ENCODE data around the gene FRRS1L. TPM values are rescaled to one million over a fixed set of nuclear protein-coding genes. Genes with fewer than 3 reads are reported as not detected.

Gene FRRS1L
- polyA plus RNA-seq, 1 experiment = 0.14 TPM

GRCh38 chr9:109162677-109163076 is 4.4 kb downstream of the FRRS1L start:
- ChIA-PET CTCF (no interaction called here), POLR2A (no interaction called here)
- 0 out of 2 replicates have a peak, but pooled peaks cover 3% of the 10 kb centered on the region for H3K9me3 ChIP-seq (ENCODE audit: control insufficient read depth, insufficient read depth, low read length)
- no peak overlapping the region for H3K4me3 ChIP-seq (ENCODE audit: low read depth, low read length)
- TF ChIP-seq, protein P1, sequence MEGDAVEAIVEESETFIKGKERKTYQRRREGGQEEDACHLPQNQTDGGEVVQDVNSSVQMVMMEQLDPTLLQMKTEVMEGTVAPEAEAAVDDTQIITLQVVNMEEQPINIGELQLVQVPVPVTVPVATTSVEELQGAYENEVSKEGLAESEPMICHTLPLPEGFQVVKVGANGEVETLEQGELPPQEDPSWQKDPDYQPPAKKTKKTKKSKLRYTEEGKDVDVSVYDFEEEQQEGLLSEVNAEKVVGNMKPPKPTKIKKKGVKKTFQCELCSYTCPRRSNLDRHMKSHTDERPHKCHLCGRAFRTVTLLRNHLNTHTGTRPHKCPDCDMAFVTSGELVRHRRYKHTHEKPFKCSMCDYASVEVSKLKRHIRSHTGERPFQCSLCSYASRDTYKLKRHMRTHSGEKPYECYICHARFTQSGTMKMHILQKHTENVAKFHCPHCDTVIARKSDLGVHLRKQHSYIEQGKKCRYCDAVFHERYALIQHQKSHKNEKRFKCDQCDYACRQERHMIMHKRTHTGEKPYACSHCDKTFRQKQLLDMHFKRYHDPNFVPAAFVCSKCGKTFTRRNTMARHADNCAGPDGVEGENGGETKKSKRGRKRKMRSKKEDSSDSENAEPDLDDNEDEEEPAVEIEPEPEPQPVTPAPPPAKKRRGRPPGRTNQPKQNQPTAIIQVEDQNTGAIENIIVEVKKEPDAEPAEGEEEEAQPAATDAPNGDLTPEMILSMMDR (IDR thresholded peaks at IDR 0.05; ENCODE audit: low read depth, low read length) = no peak
- DNase-seq (ENCODE audit: low read depth, low spot score) = no peak
- peaks cover 36% of the 10 kb centered on the region for H3K27me3 ChIP-seq (ENCODE audit: control insufficient read depth, insufficient read depth, low read length)
- no peak overlapping the region for H3K27ac ChIP-seq (ENCODE audit: low read depth, low read length)

- Histone ChIP-seq H3K9me3 (ENCODE audit: control insufficient read depth, insufficient read depth, low read length) (0 out of 2 replicates have a peak, but pooled peaks cover 3% of the 10 kb centered on the region), H3K4me3 (ENCODE audit: low read depth, low read length) (no peak overlapping the region), H3K27me3 (ENCODE audit: control insufficient read depth, insufficient read depth, low read length) (peaks cover 29% of the 10 kb centered on the region), H3K27ac (ENCODE audit: low read depth, low read length) (no peak overlapping the region)
- ChIA-PET CTCF (interaction anchor here (1.2 kb wide), 1 partner anchor 63 kb away, joined by 3 read pairs; no protein-coding TSS in a partner anchor), POLR2A (no interaction called here)
- no peak for DNase-seq (ENCODE audit: low read depth, low spot score)
- TF ChIP-seq, protein P1 (IDR thresholded peaks at IDR 0.05; ENCODE audit: low read depth, low read length) = no peak
Observed at GRCh38 chr9:109161471-109161870, 5.6 kb downstream of the FRRS1L start.

DNA sequence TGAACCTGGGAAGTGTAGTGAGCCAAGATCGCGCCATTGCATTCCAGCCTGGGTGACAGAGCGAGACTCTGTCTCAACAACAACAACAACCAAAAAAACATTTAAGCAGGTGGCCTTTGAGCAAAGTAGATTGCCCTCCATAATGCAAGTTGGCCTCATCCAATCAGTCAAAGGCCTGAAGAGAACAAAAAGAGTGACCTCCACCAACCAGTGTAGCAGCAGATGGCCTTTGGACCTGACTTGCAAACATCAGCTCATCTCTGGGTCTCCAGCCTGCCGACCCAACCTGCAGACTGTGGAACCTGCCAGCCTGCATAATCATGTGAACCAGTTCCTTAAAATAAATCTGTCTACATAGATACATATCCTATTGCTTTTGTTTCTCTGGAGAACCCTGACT is 7.5 kb downstream of the FRRS1L start:
- Histone ChIP-seq H3K4me3 (ENCODE audit: low read depth, low read length) (no peak overlapping the region), H3K9me3 (ENCODE audit: control insufficient read depth, insufficient read depth, low read length) (no peaks in the 10 kb centered on the region), H3K27me3 (ENCODE audit: control insufficient read depth, insufficient read depth, low read length) (peaks cover 14% of the 10 kb centered on the region), H3K27ac (ENCODE audit: low read depth, low read length) (no peak overlapping the region)
- ChIA-PET POLR2A (no interaction called here), CTCF (no interaction called here)
- TF ChIP-seq, protein P1 (IDR thresholded peaks at IDR 0.05; ENCODE audit: low read depth, low read length) = no peak
- DNase-seq (ENCODE audit: low read depth, low spot score) = no peak

DNA sequence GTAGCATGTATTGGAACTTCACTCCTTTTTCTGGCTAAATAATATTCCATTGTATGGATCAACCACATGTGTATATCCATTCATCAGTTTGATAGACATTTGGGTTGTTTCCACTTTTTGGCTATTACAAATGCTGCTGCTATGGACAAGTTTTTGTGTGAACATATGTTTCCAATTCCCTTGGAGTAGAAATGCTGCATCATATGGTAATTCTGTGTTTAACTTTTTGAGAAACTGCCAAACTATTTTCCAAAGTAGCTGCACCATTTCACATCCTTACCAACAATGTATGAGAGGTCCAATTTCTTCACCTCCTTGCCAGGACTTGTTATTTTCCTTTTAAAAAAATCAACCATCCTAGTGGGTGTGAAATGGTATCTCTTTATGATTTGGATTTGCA is 8.4 kb downstream of the FRRS1L start:
- TF ChIP-seq, protein P1 (IDR thresholded peaks at IDR 0.05; ENCODE audit: low read depth, low read length) = no peak
- ChIA-PET POLR2A (no interaction called here), CTCF (no interaction called here)
- peaks cover 8% of the 10 kb centered on the region for H3K27me3 ChIP-seq (ENCODE audit: control insufficient read depth, insufficient read depth, low read length)
- H3K9me3 ChIP-seq (ENCODE audit: control insufficient read depth, insufficient read depth, low read length) = no peaks in the 10 kb centered on the region
- no peak overlapping the region for H3K4me3 ChIP-seq (ENCODE audit: low read depth, low read length)
- DNase-seq (ENCODE audit: low read depth, low spot score) = no peak
- no peak overlapping the region for H3K27ac ChIP-seq (ENCODE audit: low read depth, low read length)

DNA sequence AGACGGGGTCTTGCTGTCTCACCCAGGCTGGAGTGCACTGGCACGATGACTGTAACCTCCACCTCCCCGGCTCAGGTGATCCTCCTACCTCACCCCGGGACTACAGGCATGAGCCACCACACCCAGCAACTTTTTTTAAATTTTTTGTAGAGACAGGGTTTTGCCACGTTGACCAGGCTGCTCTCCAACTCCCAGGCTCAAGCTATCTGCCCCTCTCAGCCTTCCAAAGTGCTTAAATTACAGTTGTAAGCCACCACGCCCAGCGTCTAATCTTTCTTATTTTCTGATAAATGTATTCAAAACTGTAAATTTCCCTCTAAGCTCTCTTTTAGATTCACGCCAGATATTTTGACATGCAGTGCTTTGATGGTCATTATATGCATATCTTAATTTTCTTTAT is 10.3 kb downstream of the FRRS1L start:
- POLR2A ChIA-PET = no interaction called here
- TF ChIP-seq, protein P1 (IDR thresholded peaks at IDR 0.05; ENCODE audit: low read depth, low read length) = no peak

More for the DNA sequence above, 10.3 kb downstream of the FRRS1L start:
- DNase-seq (ENCODE audit: low read depth, low spot score) = no peak
- H3K9me3 ChIP-seq (ENCODE audit: control insufficient read depth, insufficient read depth, low read length) = peaks cover 4% of the 10 kb centered on the region; the same call in 1 of the 2 replicates
- H3K4me3 ChIP-seq (ENCODE audit: low read depth, low read length) = no peak overlapping the region
- H3K27ac ChIP-seq (ENCODE audit: low read depth, low read length) = no peak overlapping the region
- CTCF ChIA-PET = no interaction called here
- H3K27me3 ChIP-seq (ENCODE audit: control insufficient read depth, insufficient read depth, low read length) = no peaks in the 10 kb centered on the region
